GM12865 (cell line): ENCODE measurements around the gene ARL3.

ENCODE experiments used
- DNase-seq: peaks from one replicate; pipeline ENCODE4 v3.0.0; 2010; ENCODE audit warnings: low read depth
- H3K4me3 ChIP-seq: 2 replicates; pipeline ENCODE4 v1.5.1; 2011; ENCODE audit warnings: mild to moderate bottlenecking, low read depth, low read length, control low read depth
- TF ChIP-seq, protein P1 (sequence below): IDR thresholded peaks from 2 replicates; pipeline ENCODE4 v1.5.1; 2011; ENCODE audit warnings: low read length, control low read depth, low read depth, inconsistent platforms; ENCODE audit not compliant: insufficient read depth; ENCODE audit errors: missing control alignments

Gene ARL3

DNA sequence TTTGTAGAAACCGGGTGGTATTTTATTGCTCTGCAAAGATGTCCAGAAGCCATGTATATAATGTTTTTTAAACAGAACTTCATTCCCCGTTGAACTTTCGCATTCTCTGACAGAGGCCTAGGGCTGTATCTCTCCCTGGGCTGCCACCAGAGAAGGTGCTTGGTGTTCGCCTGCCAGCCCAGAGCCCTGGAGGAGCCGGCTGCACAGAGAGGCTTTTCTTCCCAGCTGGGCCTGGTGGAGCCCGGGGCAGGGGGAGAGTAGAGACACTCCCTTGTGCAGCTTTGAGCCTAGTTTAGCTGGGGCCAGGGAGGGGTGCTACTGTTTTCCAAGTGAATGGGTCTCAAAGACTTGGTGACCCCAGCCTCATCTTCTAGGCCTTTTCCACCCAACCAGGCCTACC, 83.5 kb downstream of the ARL3 start:
- no peak overlapping the region for H3K4me3 ChIP-seq
- TF ChIP-seq, protein P1, sequence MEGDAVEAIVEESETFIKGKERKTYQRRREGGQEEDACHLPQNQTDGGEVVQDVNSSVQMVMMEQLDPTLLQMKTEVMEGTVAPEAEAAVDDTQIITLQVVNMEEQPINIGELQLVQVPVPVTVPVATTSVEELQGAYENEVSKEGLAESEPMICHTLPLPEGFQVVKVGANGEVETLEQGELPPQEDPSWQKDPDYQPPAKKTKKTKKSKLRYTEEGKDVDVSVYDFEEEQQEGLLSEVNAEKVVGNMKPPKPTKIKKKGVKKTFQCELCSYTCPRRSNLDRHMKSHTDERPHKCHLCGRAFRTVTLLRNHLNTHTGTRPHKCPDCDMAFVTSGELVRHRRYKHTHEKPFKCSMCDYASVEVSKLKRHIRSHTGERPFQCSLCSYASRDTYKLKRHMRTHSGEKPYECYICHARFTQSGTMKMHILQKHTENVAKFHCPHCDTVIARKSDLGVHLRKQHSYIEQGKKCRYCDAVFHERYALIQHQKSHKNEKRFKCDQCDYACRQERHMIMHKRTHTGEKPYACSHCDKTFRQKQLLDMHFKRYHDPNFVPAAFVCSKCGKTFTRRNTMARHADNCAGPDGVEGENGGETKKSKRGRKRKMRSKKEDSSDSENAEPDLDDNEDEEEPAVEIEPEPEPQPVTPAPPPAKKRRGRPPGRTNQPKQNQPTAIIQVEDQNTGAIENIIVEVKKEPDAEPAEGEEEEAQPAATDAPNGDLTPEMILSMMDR, result no peak
- DNase-seq, result no peak

DNA sequence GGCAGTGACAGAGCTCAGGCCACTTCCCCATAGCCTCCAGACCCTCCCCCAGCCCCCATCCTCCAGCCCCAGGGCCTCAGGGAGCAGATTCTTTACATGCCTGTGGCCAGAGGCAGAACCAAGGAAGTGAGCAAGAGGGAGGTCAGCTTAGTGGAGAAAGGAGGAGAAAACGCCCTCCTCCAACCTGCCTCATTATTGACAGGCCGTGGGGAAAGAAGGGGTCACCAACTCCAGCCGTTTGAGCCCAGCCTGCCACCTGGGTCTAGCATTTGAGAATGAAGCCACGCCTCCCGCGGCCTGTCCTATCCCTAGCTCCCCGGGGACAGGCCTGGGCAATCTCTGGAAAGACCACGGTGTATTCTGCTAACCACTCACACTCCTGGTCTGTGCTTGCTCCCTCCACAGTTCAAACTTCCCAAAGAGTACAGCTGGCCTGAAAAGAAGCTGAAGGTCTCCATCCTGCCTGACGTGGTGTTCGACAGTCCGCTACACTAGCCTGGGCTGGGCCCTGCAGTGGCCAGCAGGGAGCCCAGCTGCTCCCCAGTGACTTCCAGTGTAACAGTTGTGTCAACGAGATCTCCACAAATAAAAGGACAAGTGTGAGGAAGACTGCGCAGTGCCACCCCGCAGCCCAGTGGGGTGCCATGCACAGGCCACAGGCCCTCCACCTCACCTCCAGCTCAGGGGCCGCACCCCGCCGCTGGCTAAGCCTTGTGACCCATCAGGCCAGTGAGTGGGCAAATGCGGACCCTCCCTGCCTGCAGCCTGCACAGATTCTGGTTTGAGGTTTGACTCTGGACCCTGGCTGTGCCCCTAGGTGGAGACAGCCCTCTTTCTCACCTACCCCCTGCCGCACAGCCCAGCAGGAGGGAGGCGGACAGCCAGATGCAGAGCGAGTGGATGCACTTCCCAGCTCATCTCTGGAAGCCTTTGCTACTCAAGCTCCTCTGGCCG, 84.3 kb downstream of the ARL3 start:
- DNase-seq, result no peak
- TF ChIP-seq, protein P1, result no peak
- H3K4me3 ChIP-seq, result no peak overlapping the region

DNA sequence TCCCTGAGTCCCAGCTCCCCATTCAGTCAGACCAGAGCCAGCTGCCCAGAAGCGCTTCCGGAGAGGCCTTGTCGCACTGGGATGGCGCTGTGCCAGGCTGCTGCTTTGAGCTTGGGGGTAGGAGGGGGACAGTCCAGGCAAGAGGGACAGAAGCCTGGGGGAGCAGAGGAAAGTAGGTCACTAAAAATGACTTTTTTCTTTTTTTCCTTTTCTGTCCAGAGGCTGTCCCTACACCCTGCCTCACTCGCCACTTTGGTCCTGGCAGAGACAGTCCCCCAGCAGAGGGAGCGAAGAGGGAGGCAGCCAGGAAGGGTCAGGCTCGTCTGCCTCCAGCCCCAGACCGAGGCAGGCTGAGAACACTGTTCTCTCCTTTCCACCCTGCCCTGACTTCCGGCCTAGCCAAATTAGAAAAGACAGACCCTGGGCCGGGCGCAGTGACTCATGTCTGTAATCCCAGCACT, 85.7 kb downstream of the ARL3 start:
- no peak for DNase-seq
- TF ChIP-seq, protein P1, result no peak
- no peak overlapping the region for H3K4me3 ChIP-seq

DNA sequence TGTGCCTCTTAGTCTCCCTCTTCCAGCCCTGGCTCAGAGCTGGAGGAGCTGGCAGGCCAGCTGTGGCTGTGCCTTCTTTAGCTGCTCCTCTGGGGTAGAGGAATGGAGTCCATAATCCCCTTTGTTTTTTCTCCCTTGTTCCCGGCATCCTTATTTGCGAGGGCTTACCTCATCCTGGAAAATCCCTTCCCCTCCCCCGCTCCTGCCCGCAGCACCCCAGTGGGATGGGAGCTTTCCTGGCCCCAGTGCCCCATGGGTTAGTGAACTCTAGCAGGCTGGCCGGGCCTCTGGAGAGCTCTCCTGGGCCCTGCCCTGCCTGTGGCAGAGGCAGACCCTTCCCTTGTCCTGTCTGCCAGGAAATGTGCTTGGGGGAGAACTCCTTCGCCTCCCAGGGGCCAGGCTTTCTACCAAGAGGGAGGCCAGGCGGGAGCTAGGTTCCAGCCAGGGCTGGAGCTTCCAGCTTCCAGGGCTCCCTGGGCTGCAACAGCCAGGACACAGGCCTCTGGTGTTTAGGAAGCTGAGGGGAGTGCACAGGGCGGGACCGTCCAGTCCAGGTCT, 86.4 kb downstream of the ARL3 start:
- H3K4me3 ChIP-seq, result no peak overlapping the region
- no peak for DNase-seq
- TF ChIP-seq, protein P1, result no peak

DNA sequence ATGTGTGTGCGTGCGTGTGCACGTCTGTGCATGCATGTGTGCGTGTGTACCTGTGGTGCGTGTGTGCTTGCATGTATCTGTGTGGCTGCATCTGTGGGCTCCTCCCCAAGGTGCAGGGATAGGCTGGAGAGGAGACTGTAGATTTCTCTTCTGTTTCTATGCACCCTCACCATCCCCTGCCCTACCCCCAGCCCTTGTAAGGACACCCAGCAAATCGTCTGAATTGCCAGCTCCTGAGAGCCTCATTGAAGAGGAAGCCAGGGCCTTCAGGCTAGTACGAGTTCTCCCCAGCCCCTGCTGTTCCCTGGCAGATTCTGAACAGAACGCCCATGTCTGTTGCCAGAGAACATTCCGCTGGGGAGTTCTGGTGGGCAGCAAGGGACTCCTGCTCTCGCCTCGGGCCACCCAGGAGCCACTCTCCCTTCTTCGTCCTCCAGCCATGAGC, 86.9 kb downstream of the ARL3 start:
- no peak for DNase-seq
- no peak overlapping the region for H3K4me3 ChIP-seq
- TF ChIP-seq, protein P1, result no peak

DNA sequence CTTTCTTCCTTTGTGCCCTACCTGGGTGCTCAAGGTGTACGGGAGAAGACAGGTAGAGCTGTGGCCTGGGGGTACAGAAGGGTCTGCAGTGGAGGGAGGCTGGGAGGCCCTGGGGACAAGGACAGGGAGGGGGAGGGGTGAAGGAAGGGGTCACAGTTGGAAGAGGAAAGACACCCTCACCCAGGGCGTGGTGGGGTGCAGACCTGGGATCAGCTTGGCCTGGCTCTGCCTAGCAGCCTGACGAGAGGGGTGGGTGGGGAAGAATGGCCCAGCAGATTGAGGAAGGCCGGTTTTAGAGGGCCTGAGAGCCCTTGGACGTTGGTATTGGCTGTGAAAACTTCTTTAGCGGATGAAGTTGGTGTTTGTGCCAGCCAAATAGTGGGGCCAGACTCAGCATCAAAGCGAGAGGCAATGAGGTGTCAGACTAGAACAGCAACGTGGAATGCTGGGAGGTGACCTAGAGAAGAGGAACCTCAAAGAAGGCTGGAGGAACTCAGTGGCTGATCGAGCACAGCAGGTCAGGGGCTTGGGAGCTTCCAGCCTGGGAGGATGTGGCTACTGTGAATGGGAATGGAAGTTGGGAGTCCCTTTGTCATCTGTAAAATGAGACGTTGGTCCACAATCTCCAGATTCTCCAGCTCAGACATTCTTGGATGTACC, 88.0 kb downstream of the ARL3 start:
- TF ChIP-seq, protein P1, result no peak
- no peak overlapping the region for H3K4me3 ChIP-seq
- no peak for DNase-seq
